ENCODE data around the gene FBXO45.
"Not testable (repeated sequence)": the region's sequence is repeated elsewhere in the genome, so short reads cannot be mapped to it uniquely, and the experiment has no call there.

The FBXO45 gene

GRCh38 chr3:196620161-196620604 lies 51.7 kb downstream of the FBXO45 start:
- no peak for DNase-seq

- DNase-seq, result no peak
These were observed 52.2 kb downstream of the FBXO45 start for GRCh38 chr3:196620684-196621083.

- DNase-seq, result no peak
These were observed 53.2 kb downstream of the FBXO45 start for GRCh38 chr3:196621611-196622010.

- no peak for DNase-seq
These were observed 55.8 kb downstream of the FBXO45 start for GRCh38 chr3:196624067-196624790.

DNA sequence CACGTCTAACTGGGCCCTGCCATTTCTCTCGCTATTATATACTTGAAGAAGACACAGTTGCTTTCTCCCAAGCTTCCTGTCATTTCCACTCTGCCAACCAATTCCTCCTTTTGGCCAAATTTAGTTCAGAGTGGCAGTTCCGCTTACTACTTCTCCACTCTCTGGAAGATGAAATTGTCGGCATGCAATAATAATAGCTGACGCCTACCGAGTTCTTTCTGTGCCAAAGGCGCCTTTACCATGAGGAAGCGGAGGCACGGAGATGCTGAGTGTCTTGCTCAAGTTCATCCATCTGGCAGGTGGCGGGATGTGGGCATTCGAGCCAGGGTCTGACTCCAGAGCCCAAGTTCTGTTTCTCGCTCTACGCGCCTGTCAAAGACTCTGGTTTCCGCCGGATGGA lies 56.4 kb downstream of the FBXO45 start:
- no peak for DNase-seq

DNA sequence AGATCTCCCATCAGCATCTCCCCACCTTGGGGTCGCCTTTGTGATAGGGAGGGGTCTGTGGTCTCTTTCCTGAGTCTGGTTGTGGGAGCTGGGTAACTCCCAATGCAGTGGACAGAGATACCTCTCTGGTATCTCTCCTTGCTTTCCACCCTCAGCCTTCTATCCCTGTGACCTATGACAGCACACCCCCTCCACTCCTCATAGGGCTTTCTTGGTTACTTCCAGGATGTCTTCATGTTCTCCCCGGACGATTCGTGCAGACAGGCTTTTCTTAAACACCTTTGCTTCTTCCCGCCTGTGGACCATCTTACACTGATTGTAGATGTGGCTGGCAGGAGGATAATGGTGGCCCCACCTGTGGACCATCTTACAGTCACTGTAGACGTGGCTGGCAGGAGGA lies 56.9 kb downstream of the FBXO45 start:
- DNase-seq, result no peak

DNA sequence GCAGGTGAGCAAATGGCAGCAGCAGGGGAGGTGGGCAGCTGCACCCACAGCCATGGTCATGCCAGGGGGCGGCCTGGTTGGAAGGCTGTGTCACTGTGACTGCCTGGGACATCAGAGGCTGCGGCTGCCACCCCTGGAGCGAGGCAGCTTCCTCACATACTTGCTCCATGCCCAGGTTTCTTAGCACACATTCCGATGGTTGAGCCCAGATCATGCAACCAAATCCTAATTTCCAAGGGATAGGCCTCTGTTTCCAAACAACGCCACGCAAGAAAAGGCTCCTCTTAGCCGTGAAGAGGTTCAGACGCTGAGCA lies 59.4 kb downstream of the FBXO45 start:
- DNase-seq, result no peak

- no peak for DNase-seq
These were observed 60.8 kb downstream of the FBXO45 start for GRCh38 chr3:196629228-196629627.

GRCh38 chr3:196631682-196632045 lies 63.2 kb downstream of the FBXO45 start:
- no peak for DNase-seq

DNA sequence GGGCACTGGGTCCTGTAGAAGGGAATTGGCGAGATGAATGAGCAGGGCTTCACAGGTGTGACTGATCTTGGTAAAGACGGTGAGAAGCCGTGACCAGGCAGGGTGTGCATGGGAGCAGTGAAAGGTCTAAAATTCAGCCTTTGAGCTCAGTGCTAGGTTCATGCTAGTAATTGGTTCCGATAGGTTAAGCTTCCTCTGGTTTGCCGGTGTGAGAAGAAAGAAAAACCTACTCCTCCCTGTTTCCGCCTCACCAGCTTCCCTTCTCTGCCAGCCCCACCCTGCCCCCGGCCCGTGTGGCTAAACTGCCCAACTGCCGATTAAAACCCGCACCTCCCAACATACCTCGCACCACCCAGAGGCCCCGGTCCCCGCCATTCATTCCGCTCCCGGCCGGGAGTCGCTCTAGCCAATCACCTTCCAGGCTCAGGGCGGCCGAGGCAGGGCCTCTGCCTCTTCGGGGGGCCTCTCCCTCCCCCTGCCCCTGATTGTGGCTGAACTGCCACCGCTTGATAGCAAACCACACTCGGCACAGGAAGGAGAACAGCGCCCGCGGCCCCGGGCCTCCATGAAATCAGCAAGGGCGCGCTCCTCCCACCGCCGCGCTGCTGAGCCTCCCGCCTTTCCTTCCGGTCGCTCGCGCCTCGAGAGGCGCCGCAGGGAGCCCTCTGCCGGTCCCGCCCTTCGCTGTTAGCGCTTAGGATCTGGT lies 63.7 kb downstream of the FBXO45 start:
- DNase-seq, result no peak

- DNase-seq, result no peak
These were observed 65.2 kb downstream of the FBXO45 start for GRCh38 chr3:196633555-196634151.

DNA sequence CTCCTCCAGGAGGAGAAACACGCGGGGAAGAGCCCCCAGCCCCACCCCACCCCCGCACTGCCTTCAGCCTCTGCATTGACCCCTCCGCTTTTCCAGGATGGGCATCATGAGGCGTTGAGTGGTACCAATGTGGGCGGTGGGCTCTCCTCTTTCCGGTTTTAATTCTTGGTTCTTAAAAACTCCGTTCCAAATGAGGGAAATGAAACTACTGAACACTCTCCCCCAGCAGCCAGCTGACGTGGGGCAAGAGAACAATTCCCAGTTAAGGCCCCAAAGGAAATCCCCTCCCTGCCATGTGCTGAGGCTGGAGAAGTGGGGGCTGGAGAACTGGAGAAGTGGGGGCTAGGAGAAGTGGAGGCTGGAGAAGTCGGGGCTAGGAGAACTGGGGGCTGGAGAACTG lies 65.8 kb downstream of the FBXO45 start:
- DNase-seq, result no peak

- DNase-seq, result no peak
These were observed 66.4 kb downstream of the FBXO45 start for GRCh38 chr3:196634829-196635228.

GRCh38 chr3:196636369-196637349 lies 68.2 kb downstream of the FBXO45 start:
- no peak for DNase-seq

DNA sequence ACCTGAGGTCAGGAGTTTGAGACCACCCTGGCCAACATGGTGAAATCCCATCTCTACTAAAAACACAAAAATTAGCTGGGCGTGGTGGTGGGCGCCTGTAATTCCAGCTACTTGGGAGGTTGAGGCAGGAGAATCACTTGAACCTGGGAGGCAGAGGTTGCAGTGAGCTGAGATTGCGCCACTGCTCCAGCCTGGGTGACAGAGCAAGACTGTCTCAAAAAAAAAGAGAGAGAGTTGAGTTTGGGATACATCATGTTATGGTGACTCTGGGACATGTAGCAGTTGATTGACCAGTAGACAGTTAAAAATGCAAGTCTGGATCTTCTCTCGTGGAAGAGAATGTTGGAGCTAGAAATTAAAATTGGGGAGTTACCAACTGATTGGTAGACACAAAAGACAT lies 69.5 kb downstream of the FBXO45 start:
- DNase-seq, result not testable (repeated sequence)

Measured in cortex of kidney (tissue), 1 donor.